GM18867 (cell line): ENCODE data around the gene TREM1.

Source experiments
- ATAC-seq: cut with Tn5 transposase; IDR thresholded peaks from one replicate; pipeline ENCODE4 v1.9.1; 2021; ENCODE audit warnings: mild to moderate bottlenecking, moderate library complexity; ENCODE audit not compliant: unreplicated experiment

The TREM1 gene

GRCh38 chr6:41286544-41287346 lies at the start of gene TREM1:
Gene TREM1 (minus strand): TSS chr6:41286682. CDS start chr6:41286655, 27 bp downstream.
- ATAC-seq: no peak

- no peak for ATAC-seq
Measured at GRCh38 chr6:41335943-41336342, 49.5 kb upstream of the TREM1 start.

GRCh38 chr6:41335296-41335695 lies 48.8 kb upstream of the TREM1 start, which contains the start of gene NCR2:
Gene NCR2 (plus strand): TSS chr6:41335608. CDS start chr6:41335877, 269 bp downstream.
- ATAC-seq: no peak

GRCh38 chr6:41334482-41335040 lies 48.1 kb upstream of the TREM1 start:
- no peak for ATAC-seq

- ATAC-seq: no peak
Measured at GRCh38 chr6:41332842-41333736, 46.6 kb upstream of the TREM1 start.

GRCh38 chr6:41332241-41332640 lies 45.8 kb upstream of the TREM1 start:
- no peak for ATAC-seq

GRCh38 chr6:41331401-41332150 lies 45.1 kb upstream of the TREM1 start:
- no peak for ATAC-seq

GRCh38 chr6:41327177-41327576 lies 40.7 kb upstream of the TREM1 start:
- no peak for ATAC-seq

- no peak for ATAC-seq
Measured at GRCh38 chr6:41326092-41326491, 39.6 kb upstream of the TREM1 start.

GRCh38 chr6:41325446-41326066 lies 39.1 kb upstream of the TREM1 start:
- no peak for ATAC-seq

- ATAC-seq: no peak
Measured at GRCh38 chr6:41321183-41321582, 34.7 kb upstream of the TREM1 start.

GRCh38 chr6:41318654-41319565 lies 32.4 kb upstream of the TREM1 start:
- peak; percentile 86 for ATAC-seq

GRCh38 chr6:41318261-41318653 lies 31.8 kb upstream of the TREM1 start:
- ATAC-seq: no peak

- ATAC-seq: no peak
Measured at GRCh38 chr6:41315943-41316620, 29.6 kb upstream of the TREM1 start.

- ATAC-seq: no peak
Measured at GRCh38 chr6:41315203-41315602, 28.7 kb upstream of the TREM1 start.

- ATAC-seq: no peak
Measured at GRCh38 chr6:41306187-41306854, 19.8 kb upstream of the TREM1 start.

GRCh38 chr6:41302638-41303037 lies 16.2 kb upstream of the TREM1 start:
- ATAC-seq: no peak
